Stimulated activated CD8-positive, alpha-beta memory T cell treated with anti-CD3 and anti-CD28 coated beads, Interleukin-12 subunit alpha, Interleukin-12 subunit beta, amount 100 ng/mL, for 1 hour (primary cell): ENCODE measurements around the gene ASAP2.

Experiments used
- DNase-seq: peaks from one replicate; pipeline ENCODE4 v3.0.0-alpha.2; 2020; ENCODE audit warnings: low read depth

The ASAP2 gene

GRCh38 chr2:9278439-9278838, 71.8 kb downstream of the ASAP2 start:
- no peak for DNase-seq

DNA sequence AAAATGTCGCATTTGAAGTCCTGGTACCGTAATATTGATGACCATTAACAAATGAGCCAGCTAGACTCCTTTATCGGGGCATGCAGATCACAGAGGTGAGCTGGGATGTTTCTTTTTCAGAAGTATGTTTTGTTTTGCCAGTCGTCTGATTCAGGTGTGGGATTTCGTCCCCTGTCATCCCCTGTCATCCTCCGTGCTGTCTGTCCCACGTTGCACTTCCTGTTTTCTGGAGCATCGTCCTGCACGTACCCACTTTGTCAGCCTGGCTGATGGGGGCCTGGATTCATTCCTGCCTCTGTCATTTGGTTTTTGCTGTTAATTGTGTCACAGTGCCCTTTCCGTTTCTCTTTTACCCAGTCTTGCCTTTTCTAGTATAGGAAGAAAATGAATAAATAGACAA, 72.8 kb downstream of the ASAP2 start:
- DNase-seq: no peak

GRCh38 chr2:9280224-9280623, 73.6 kb downstream of the ASAP2 start:
- no peak for DNase-seq

GRCh38 chr2:9281145-9281544, 74.5 kb downstream of the ASAP2 start:
- DNase-seq: no peak

DNA sequence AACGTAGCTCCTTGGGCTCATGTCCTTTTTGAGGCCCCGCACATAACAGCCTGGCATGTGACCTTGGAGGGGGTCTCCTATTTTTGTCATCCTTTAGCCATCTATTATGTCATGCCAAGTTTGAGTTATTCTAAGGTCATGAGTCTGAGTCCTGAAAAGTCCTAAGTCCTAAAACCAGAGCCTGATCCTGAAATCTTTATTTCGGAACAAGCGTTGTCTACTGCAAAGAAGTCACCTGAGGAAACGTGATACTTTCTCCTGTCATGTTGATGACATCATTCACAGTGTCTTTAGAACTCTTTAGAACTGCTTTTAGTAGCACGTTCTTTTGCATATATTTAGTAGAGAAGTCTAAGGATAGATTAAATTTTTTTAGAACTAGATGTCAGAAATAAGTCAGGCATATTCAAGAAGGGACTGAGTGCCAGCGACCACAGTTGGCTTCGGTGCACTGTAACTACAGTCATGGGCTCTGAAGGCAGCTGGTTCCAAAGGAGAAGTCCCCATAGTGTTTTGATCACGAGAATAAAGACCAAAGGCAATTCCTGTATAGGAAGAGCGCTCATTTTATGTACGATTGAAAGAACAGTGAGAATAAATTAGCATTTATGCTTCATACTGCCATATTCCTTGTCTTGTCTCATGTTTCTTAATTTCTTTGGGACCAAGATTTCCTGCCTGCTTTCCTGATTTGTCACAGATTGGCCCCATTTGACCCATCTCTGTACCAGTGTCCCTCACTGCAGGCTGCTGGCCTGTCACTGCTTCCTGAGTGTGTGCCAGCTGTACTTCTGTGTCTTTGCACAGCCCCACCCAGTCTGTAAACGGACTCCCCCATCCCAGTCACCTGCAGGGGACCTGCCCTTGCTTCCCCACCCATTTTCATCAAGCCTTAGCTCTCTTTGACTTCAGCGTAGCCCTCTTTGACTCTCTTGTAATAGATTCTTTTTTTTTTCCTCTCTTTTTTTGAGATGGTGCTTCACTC, 75.8 kb downstream of the ASAP2 start:
- no peak for DNase-seq

- no peak for DNase-seq
Observed at GRCh38 chr2:9284521-9285297, 78.1 kb downstream of the ASAP2 start.

DNA sequence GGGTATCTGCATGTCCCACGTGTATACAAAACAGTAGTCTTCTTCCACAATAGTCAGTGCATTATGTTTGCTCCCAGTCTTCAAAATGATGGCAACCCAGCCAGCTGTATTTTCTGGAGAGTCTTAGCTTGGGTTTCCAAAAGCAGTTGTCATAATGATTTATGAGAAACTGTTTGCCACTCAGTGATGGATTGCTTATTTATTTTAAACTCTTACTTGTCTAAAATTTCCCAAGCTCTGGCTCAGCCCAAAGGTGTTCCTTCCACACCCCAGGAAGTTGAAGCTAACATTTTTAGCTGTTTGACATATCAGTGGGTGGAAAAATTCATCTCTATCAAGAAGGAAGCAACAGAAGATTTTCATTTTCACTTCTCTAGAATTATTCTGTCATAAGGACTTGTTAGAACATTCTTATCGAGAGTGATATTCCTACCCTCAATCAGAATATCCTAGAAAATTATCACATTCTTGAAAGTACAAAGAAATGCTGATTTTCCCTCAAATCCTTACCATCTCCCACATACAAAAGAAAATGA, 78.8 kb downstream of the ASAP2 start:
- no peak for DNase-seq

- DNase-seq: no peak
Observed at GRCh38 chr2:9285921-9286320, 79.3 kb downstream of the ASAP2 start.

GRCh38 chr2:9286554-9287399, 80.2 kb downstream of the ASAP2 start:
- no peak for DNase-seq

GRCh38 chr2:9287400-9288045, 80.9 kb downstream of the ASAP2 start:
- DNase-seq: no peak

- no peak for DNase-seq
Observed at GRCh38 chr2:9288233-9288632, 81.6 kb downstream of the ASAP2 start.

- no peak for DNase-seq
Observed at GRCh38 chr2:9288681-9289338, 82.2 kb downstream of the ASAP2 start.

GRCh38 chr2:9291331-9291730, 84.7 kb downstream of the ASAP2 start:
- DNase-seq: no peak

DNA sequence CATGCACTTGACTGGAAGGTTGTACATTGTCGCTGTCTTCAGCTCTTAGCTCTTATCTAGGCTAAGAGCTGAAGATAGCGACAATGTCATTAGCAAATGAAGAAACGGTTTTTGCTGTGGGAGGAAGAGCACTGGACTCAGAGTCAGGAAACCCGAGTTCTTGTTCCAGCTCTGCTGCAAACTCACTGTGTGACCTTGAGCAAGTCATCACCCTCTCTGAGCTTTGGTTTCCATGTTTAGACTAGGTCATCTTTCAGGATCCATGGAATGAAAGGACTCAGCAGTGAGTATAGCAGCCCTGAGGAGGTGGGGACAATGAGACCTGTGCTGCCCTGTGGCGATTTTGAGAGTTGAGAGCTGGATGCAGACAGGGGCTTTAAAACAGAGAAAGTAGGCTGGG, 85.3 kb downstream of the ASAP2 start:
- DNase-seq: no peak

DNA sequence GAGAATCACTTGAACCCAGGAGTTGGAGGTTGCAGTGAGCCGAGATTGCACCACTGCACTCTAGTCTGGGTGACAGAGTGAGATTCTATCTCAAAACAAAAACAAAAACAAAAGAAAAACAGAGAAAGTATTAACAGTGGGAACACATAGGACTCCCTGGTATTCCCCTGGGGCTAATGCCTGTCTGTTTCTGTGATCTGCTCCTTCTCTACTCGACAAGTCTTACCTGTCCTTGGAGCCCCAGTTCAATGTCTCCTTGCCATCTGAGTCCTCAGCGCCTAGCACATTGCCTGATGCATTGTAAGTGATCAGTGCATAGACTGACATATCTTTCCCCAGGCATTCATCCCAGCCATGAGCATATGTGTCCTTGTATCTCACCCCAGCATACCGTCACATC, 85.8 kb downstream of the ASAP2 start:
- no peak for DNase-seq

DNA sequence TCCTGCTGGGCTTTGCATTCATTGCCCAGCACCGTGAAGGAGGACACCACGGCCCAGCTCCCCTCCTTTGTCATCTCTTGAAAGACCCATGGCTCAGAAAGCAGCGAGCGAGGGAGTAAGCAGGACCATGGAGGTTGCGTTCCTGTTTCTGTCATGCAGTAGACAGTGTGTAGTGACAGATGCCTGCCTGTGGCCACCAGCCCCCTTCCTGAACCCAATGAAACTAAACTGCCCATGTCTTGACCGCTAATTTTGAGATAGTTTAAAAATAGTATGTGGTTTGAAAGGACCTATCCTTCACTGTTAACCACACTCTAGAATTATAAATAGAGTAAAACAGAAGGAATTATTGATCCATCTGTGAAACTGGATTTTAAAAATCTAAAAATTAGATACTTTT, 88.2 kb downstream of the ASAP2 start:
- no peak for DNase-seq

DNA sequence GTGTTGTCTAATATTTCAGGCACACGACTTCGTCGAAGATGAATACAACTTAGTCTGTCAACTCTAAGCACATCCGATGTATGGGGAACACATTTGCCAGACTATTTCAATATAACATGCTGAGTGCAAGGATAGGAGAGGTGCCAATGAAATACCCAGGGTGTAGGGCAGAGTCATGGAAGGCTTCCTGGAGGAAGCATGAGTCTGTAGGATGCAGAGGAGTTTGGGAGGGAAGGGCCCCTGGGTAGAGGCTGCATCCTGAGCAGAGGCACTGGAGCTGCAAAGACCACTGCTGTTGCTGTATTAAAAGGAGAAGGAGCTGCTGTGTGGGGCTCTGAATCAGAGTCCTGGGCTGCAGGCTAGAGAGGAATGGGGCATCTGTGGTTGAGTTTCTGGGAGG, 89.9 kb downstream of the ASAP2 start:
- DNase-seq: no peak

- DNase-seq: no peak
Observed at GRCh38 chr2:9297156-9297555, 90.5 kb downstream of the ASAP2 start.

DNA sequence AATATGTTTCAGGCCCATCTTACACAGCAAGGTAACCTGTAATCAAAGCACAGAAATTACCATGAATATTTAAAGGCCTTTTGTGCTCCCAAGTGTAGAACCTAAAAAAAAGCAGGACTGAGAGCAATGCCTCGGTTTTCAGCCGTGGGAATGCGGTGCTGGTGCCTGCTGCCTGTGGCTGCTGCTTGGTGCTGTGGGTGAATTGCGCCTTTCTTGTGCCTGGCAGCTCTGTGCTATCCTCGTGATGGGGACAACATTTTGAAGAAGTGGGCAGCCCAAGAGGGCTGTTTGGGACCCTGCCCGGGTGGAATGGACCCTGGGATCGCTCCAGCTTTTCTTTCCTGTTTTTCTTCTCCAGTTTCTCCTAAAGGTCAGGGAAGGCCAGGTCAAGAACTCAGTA, 91.2 kb downstream of the ASAP2 start:
- no peak for DNase-seq

GRCh38 chr2:9298583-9298982, 92.0 kb downstream of the ASAP2 start:
- no peak for DNase-seq
